Middle frontal gyrus (tissue), 1 donor: Measurements from ENCODE around the gene DNAI2.

ENCODE experiments used
- DNase-seq: peaks from one replicate; pipeline ENCODE4 v3.0.0-alpha.2; 2015; ENCODE audit warnings: low spot score; ENCODE audit errors: extremely low spot score

DNAI2 gene

GRCh38 chr17:74360899-74361229, 86.8 kb downstream of the DNAI2 start:
- DNase-seq: no peak

GRCh38 chr17:74361230-74362068, 87.4 kb downstream of the DNAI2 start, which contains the start of gene BTBD17:
Gene BTBD17, minus strand, starts transcription at chr17:74361868. Its CDS starts 49 bp downstream, at chr17:74361819.
- no peak for DNase-seq

- no peak for DNase-seq
Observed at GRCh38 chr17:74362069-74362405, 88.0 kb downstream of the DNAI2 start.

- no peak for DNase-seq
Observed at GRCh38 chr17:74362810-74363498, 88.9 kb downstream of the DNAI2 start.
